ENCODE data around the gene KCNH4. TPM values are rescaled to one million over a fixed set of nuclear protein-coding genes. Genes with fewer than 3 reads are reported as not detected.
A peak's percentile ranks its signal among the peaks of the same experiment; 100 is the strongest.

KCNH4 gene
- total RNA-seq, 2 donors from 2014 or later, result not detected

DNA sequence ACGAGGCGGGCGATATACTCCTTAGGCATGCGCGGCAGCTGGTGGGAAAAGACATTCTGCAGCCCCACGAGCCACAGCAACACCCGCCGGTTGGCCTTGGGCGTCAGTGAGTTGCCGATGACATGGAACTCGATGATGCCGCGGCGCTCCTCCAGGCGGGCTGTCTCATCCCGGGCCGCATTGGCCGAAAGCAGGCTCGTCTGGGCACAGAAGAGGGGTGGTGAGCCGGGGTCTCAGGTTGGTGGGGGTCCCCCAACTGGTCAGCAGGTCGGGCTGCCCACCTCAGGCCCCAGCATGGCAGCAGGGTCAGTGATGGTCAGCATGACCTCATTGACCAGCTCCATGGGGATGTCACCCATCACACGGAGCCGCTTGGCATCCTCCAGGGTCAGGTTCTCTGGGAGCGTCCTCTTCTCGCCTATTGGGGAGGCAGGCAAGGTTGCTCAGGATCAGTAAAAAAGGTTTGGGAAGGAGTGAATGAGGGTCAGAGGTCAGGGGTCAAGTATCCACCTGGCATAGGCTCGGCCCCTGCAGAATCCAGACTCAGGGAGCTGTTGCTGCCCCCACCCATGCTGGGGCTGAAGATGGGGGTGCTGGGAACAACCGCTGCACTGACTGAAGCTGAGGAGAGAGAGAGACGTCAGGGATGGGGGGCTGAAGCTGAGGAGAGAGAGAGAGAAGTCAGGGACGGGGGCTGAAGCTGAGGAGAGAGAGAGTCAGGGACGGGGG, 63.4 kb downstream of the KCNH4 start:
- no peak overlapping the region for H3K27ac ChIP-seq
- no peaks in the 10 kb centered on the region for H3K27me3 ChIP-seq
- H3K36me3 ChIP-seq (replicated peaks in 1 of 2; ENCODE audit: insufficient read depth in 1 of 2, low read depth in 2 of 2), result peaks cover 0 to 2% of the 10 kb centered on the region in 2 donors
- intact Hi-C loops (cut with DNase I), result loop anchor here (5.0 kb wide), 2 partner anchors 90 to 155 kb away; no protein-coding TSS in a partner anchor
- ATAC-seq (no peak), DNase-seq (no peak)
- peaks cover 49% of the 10 kb centered on the region for H3K4me1 ChIP-seq
- no peak overlapping the region for H3K4me3 ChIP-seq
- 69 to 80% methylated on average over 20 to 23 of the region's 30 CpGs for WGBS, 2 donors
- H3K9me3 ChIP-seq, result no peaks in the 10 kb centered on the region
- TF ChIP-seq CTCF (IDR thresholded peaks at IDR 0.05) (no peak), POLR2A (IDR thresholded peaks at IDR 0.05) (no peak)

GRCh38 chr17:42116705-42117396, 64.1 kb downstream of the KCNH4 start:
- Histone ChIP-seq H3K9me3 (no peaks in the 10 kb centered on the region), H3K27ac (peak overlapping the region in 1 of 4 donors; percentile 42), H3K36me3 (replicated peaks in 1 of 2; ENCODE audit: insufficient read depth in 1 of 2, low read depth in 2 of 2) (peaks cover 0 to 2% of the 10 kb centered on the region in 2 donors), H3K4me3 (no peak overlapping the region), H3K27me3 (no peaks in the 10 kb centered on the region), H3K4me1 (peaks cover 44% of the 10 kb centered on the region)
- TF ChIP-seq POLR2A (IDR thresholded peaks at IDR 0.05) (no peak), CTCF (IDR thresholded peaks at IDR 0.05) (peak; percentile 72 to 92 (median 91))
- 23 to 24% methylated on average over 18 of the region's 18 CpGs for WGBS, 2 donors
- intact Hi-C loops (cut with DNase I), result loop anchor here (5.0 kb wide), 2 partner anchors 90 to 155 kb away; no protein-coding TSS in a partner anchor
- DNase-seq (peak; percentile 91 to 94 (median 92)), ATAC-seq (peak; percentile 61)

DNA sequence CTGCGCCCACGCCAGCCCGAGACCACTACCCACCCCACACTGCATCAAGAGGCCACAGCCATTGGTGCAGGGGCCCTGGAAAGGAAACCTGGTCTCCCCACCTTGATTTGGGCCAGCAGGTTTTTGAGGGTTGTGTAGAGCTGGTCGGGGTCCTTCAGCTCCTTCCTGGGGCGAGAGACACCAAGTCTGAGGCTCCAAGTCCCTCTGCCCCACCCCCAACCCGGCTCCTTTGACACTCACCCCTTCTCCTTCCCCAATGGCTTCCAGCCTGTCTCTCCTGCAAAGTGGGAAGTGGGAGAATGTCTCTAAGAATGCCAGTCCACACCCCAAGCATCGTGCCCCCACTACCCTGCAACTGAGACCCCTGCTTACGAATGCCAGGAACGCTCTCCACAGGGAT, 66.8 kb downstream of the KCNH4 start:
- TF ChIP-seq POLR2A (IDR thresholded peaks at IDR 0.05) (no peak), CTCF (IDR thresholded peaks at IDR 0.05) (no peak)
- Histone ChIP-seq H3K27me3 (no peaks in the 10 kb centered on the region), H3K36me3 (replicated peaks in 1 of 2; ENCODE audit: insufficient read depth in 1 of 2, low read depth in 2 of 2) (peaks cover 0 to 2% of the 10 kb centered on the region in 2 donors), H3K27ac (peak overlapping the region in 1 of 4 donors; percentile 86), H3K4me3 (no peak overlapping the region), H3K4me1 (peaks cover 35% of the 10 kb centered on the region), H3K9me3 (no peaks in the 10 kb centered on the region)
- WGBS, 2 donors, result 87 to 90% methylated on average over 7 to 8 of the region's 9 CpGs
- DNase-seq, result no peak
- ATAC-seq, result no peak
- intact Hi-C loops (cut with DNase I), result loop anchor here (5.0 kb wide), 1 partner anchor 42 kb away; no protein-coding TSS in a partner anchor

DNA sequence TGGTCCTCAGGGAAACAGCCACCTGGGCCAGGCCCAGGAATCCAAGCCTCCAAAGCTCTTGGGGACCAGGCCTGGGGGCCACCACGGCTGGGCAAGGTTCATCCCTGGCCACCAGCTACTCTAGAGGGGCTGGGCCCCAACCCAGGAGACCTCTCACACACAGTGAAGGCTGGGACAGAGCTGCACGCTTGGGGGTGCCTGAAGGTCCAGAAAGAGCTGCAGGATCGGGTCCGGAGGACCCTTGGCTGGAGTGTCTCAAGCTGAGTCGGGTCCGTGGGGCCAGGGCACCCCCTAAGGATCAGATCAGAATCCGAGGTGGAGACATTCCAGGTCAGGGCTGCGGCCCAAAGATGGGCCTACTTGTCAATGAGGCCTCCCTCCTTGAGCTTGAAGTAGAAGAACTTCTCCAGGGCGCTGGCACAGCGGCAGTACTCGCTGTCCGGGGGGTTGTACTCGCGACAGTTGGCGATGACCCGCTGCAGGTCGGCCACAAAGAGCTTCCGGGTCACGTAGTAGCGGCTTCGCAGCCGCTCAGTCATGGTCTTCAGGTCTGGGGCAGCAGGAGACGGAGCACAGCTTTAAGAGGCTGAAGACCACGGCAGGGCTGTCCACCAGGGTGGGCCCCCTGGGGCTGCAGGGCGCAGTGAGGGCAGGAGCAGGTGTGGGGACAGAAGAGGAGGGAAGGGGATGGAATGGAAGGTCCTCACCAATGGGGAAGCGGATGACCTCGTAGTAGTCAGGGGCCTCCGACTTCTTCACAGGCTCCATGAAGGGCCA, 67.5 kb downstream of the KCNH4 start:
- Histone ChIP-seq H3K4me1 (peaks cover 35% of the 10 kb centered on the region), H3K27ac (peak overlapping the region; percentile 79 to 90 (median 84)), H3K27me3 (no peaks in the 10 kb centered on the region), H3K4me3 (no peak overlapping the region), H3K9me3 (no peaks in the 10 kb centered on the region), H3K36me3 (replicated peaks in 1 of 2; ENCODE audit: insufficient read depth in 1 of 2, low read depth in 2 of 2) (peaks cover 0 to 2% of the 10 kb centered on the region in 2 donors)
- DNase-seq, result no peak
- ATAC-seq, result no peak
- intact Hi-C loops (cut with DNase I), result loop anchor here (5.0 kb wide), 1 partner anchor 41 kb away; no protein-coding TSS in a partner anchor
- TF ChIP-seq CTCF (IDR thresholded peaks at IDR 0.05) (no peak), POLR2A (IDR thresholded peaks at IDR 0.05) (no peak)
- WGBS, 2 donors, result 85 to 88% methylated on average over 12 to 28 of the region's 28 CpGs

All from body of pancreas (tissue), 4 donors.